Spleen (tissue), 11 donors: ENCODE results near the gene PBRM1. TPM values are rescaled to one million over a fixed set of nuclear protein-coding genes. Genes with fewer than 3 reads are reported as not detected.

Experiments
- DNase-seq: peaks from one replicate; pipeline ENCODE4 v3.0.0-alpha.2; 2020
- H3K27ac ChIP-seq, 8 donors: fragments of 200-600 bp; sonication (generic) in 7 of 8; 1 replicate in 4 of 8; 2 replicates in 4 of 8; pipeline versions ENCODE4 v1.5.0 to v1.8.0; 2016 to 2021; ENCODE audit warnings: inconsistent platforms in 4 of 8, mild to moderate bottlenecking in 4 of 8, moderate library complexity in 1 of 8
- H3K27me3 ChIP-seq, 7 donors: fragments of 200-600 bp; sonication (generic) in 6 of 7; replicated peaks in 1 of 7; 1 replicate in 4 of 7; 2 replicates in 3 of 7; pipeline versions ENCODE4 v1.5.0 to v1.8.0; 2016 to 2021; ENCODE audit warnings: inconsistent platforms in 3 of 7, mild to moderate bottlenecking in 1 of 7
- H3K36me3 ChIP-seq, 6 donors: fragments of 200-600 bp; sonication (generic) in 5 of 6; 1 replicate in 4 of 6; 2 replicates in 2 of 6; pipeline versions ENCODE4 v1.5.0 to v1.8.0; 2016 to 2021; ENCODE audit warnings: inconsistent platforms in 2 of 6
- H3K4me1 ChIP-seq, 6 donors: fragments of 200-600 bp; sonication (generic) in 5 of 6; 1 replicate in 3 of 6; 2 replicates in 3 of 6; pipeline versions ENCODE4 v1.5.0 to v1.8.0; 2016 to 2021; ENCODE audit warnings: inconsistent platforms in 3 of 6
- H3K4me3 ChIP-seq, 8 donors: fragments of 200-600 bp; sonication (generic) in 7 of 8; 1 replicate in 4 of 8; 2 replicates in 4 of 8; pipeline versions ENCODE4 v1.5.0 to v1.8.0; 2016 to 2021; ENCODE audit warnings: inconsistent platforms in 4 of 8, mild to moderate bottlenecking in 4 of 8, moderate library complexity in 2 of 8
- H3K9me3 ChIP-seq, 8 donors: fragments of 200-600 bp; sonication (generic) in 7 of 8; 1 replicate in 4 of 8; 2 replicates in 4 of 8; pipeline versions ENCODE4 v1.5.0 to v1.8.0; 2016 to 2021; ENCODE audit warnings: inconsistent platforms in 4 of 8
- CTCF ChIP-seq, 11 experiments: fragments of 200-600 bp in 7 of 11; fragments of 450-650 bp in 4 of 11; sonication (generic) in 4 of 11; IDR thresholded peaks in 8 of 11; conservative IDR thresholded peaks in 3 of 11; 1 replicate in 7 of 11; 2 replicates in 4 of 11; pipeline versions ENCODE4 v1.4.0 to v1.8.0; 2016 to 2021; ENCODE audit warnings: antibody characterized with exemption in 11 of 11, inconsistent platforms in 4 of 11, mild to moderate bottlenecking in 1 of 11
- POLR2A ChIP-seq, 3 donors: fragments of 450-650 bp; IDR thresholded peaks; one replicate each; pipeline ENCODE4 v1.5.1; 2017; ENCODE audit warnings: antibody characterized with exemption in 3 of 3, mild to moderate bottlenecking in 1 of 3
- POLR2AphosphoS5 ChIP-seq, 3 donors: sonication (generic); formaldehyde crosslinking; IDR thresholded peaks; one replicate each; pipeline ENCODE4 v1.5.1; 2017; ENCODE audit warnings: antibody characterized with exemption in 3 of 3
- WGBS, 5 donors: extraction: QIAGEN DNeasy Blood & Tissue Kit in 3 of 5; methylation state at CpG; one replicate each; pipeline versions ENCODE4 v1.1.5 to v1.1.7; 2013 to 2018; 5-methylcytosine and 5-hydroxymethylcytosine counted together
- intact Hi-C: fragments of 100-400 bp; cut with DNase I; formaldehyde crosslinking; loops from one replicate; pipeline ENCODE4 v1.15.0; 2023; ENCODE audit warnings: low total_unique reads
- polyA plus RNA-seq, 3 donors: library from polyadenylated mRNA; stranded (reverse); fragments of 200-250 nt; gene quantifications; one replicate each; pipeline ENCODE4 v1.2.1, GENCODE V29; 2013
- total RNA-seq, 7 donors: library from RNA; depleted of rRNA in 3 of 7; stranded (reverse); fragments of >200 nt in 3 of 7; fragmentation: NEBNext Ultra II Directional in 4 of 7; extraction: Animal tissue kit (Norgen Biotek cat#: 25700) in 4 of 7; gene quantifications; one replicate each; pipeline versions ENCODE4 v1.1.0 to v1.2.1, GENCODE V29; 2016 to 2021
- donor health status: healthy with polysubstance abuse.
- donor health status: DM: no; HTN: no; CAD: no; lungs with moderate emphysema.
- donor health status: DM: no; HTN: no; CAD: no.
- donor health status: Bipolar disorder and iron deficiency.
- donor health status: healthy.
- donor health status: DM: no; HTN: no; CAD: no.
- donor health status: DM: yes; HTN: yes; CAD: no.

The PBRM1 gene
- total and polyA plus RNA-seq, 10 donors = 5.7 to 125 (median 69.5) TPM

GRCh38 chr3:52547143-52547542, 138.6 kb downstream of the PBRM1 start:
- DNase-seq = no peak
- H3K4me1 ChIP-seq = no peaks in the 10 kb centered on the region
- no peaks in the 10 kb centered on the region for H3K9me3 ChIP-seq
- H3K36me3 ChIP-seq = peaks cover 0 to 95% (median 52%) of the 10 kb centered on the region in 6 donors
- TF ChIP-seq POLR2AphosphoS5 (IDR thresholded peaks at IDR 0.05) (no peak), CTCF (IDR thresholded peaks at IDR 0.05 in 8 of 11, conservative IDR thresholded peaks at IDR 0.05 in 3 of 11) (no peak), POLR2A (IDR thresholded peaks at IDR 0.05) (no peak)
- H3K27ac ChIP-seq = no peak overlapping the region
- H3K4me3 ChIP-seq = no peak overlapping the region
- 72 to 92% (median 86%) methylated on average over 2 of the region's 2 CpGs for WGBS, 5 donors
- H3K27me3 ChIP-seq = no peaks in the 10 kb centered on the region
- intact Hi-C loops = no loop called here

- Histone ChIP-seq H3K4me3 (no peak overlapping the region), H3K27me3 (no peaks in the 10 kb centered on the region), H3K27ac (no peak overlapping the region), H3K4me1 (no peaks in the 10 kb centered on the region), H3K9me3 (no peaks in the 10 kb centered on the region), H3K36me3 (peaks cover 0 to 95% (median 48%) of the 10 kb centered on the region in 6 donors)
- no peak for TF ChIP-seq POLR2AphosphoS5 (IDR thresholded peaks at IDR 0.05)
- WGBS, 5 donors = 82 to 94% (median 91%) methylated on average over 3 of the region's 3 CpGs
- DNase-seq = no peak
- intact Hi-C loops = no loop called here
Measured at GRCh38 chr3:52546111-52546901, 139.4 kb downstream of the PBRM1 start.

GRCh38 chr3:52544937-52545336, 140.8 kb downstream of the PBRM1 start:
- TF ChIP-seq POLR2A (IDR thresholded peaks at IDR 0.05) = no peak
- no peak for TF ChIP-seq POLR2AphosphoS5 (IDR thresholded peaks at IDR 0.05)
- no peak for TF ChIP-seq CTCF (IDR thresholded peaks at IDR 0.05 in 8 of 11, conservative IDR thresholded peaks at IDR 0.05 in 3 of 11)
- no peaks in the 10 kb centered on the region for H3K27me3 ChIP-seq
- no peak overlapping the region for H3K27ac ChIP-seq
- DNase-seq = no peak
- H3K9me3 ChIP-seq = no peaks in the 10 kb centered on the region
- 90 to 100% (median 95%) methylated on average over 4 of the region's 4 CpGs for WGBS, 5 donors
- H3K4me3 ChIP-seq = no peak overlapping the region
- H3K36me3 ChIP-seq = peaks cover 0 to 94% (median 41%) of the 10 kb centered on the region in 6 donors
- intact Hi-C loops = no loop called here
- peaks cover 0 to 2% (median under 1%) of the 10 kb centered on the region in 6 donors for H3K4me1 ChIP-seq

- intact Hi-C loops = no loop called here
- H3K27ac ChIP-seq = no peak overlapping the region
- WGBS, 5 donors = 89 to 94% (median 93%) methylated on average over 2 of the region's 2 CpGs
- no peaks in the 10 kb centered on the region for H3K9me3 ChIP-seq
- TF ChIP-seq POLR2A (IDR thresholded peaks at IDR 0.05) = no peak
- no peak for TF ChIP-seq CTCF (IDR thresholded peaks at IDR 0.05 in 8 of 11, conservative IDR thresholded peaks at IDR 0.05 in 3 of 11)
- TF ChIP-seq POLR2AphosphoS5 (IDR thresholded peaks at IDR 0.05) = no peak
- H3K36me3 ChIP-seq = peaks cover 0 to 59% (median 8%) of the 10 kb centered on the region in 6 donors
- no peak for DNase-seq
- peaks cover 17 to 38% (median 33%) of the 10 kb centered on the region in 6 donors for H3K4me1 ChIP-seq
- H3K27me3 ChIP-seq = no peaks in the 10 kb centered on the region
- no peak overlapping the region for H3K4me3 ChIP-seq
Measured at GRCh38 chr3:52541050-52541449, 144.7 kb downstream of the PBRM1 start.
